GM18867 (cell line): Measurements from ENCODE around the gene CCDC170.
"Not testable (repeated sequence)": the region's sequence is repeated elsewhere in the genome, so short reads cannot be mapped to it uniquely, and the experiment has no call there.

ENCODE experiments used
- ATAC-seq: cut with Tn5 transposase; IDR thresholded peaks from one replicate; pipeline ENCODE4 v1.9.1; 2021; ENCODE audit warnings: mild to moderate bottlenecking, moderate library complexity; ENCODE audit not compliant: unreplicated experiment

The CCDC170 gene

GRCh38 chr6:151494235-151494935 is 568 bp downstream of the CCDC170 start:
- no peak for ATAC-seq

DNA sequence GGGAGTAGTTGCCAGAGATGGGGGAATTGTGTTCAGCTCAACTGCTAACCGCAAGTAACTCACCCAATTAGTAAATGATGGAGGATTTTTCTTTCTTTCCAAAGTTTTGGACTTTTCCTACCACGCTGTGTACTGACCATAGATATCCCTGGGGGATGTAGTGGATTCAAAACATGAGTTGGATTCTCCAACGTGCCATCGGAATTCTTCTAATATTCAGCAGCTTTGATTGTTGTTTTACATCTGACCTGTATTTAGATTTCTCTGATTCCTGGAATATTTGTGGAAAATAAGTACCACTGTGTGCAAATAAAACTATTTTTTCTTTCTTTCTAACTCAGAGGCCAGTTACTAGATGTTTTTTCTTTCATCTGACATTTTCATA is 1.1 kb downstream of the CCDC170 start:
- no peak for ATAC-seq

DNA sequence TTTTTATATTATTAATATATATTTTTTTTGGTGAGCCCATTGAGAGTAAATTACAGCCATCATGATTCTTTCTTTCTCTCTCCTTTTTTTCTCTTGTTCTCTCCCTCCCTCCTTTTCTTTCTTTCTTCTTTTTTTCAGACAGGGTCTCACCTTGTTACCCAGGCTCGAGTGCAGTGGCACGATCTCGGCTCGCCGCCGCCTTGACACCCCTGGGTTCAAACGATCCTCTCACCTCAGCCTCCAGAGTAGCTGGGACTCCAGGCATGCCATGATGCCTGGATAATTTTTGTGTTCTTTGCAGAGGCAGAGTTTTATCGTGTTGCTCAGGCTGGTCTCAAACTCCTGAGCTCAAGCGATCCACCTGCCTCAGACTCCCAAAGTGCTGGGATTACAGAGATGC is 1.6 kb downstream of the CCDC170 start:
- ATAC-seq: no peak

DNA sequence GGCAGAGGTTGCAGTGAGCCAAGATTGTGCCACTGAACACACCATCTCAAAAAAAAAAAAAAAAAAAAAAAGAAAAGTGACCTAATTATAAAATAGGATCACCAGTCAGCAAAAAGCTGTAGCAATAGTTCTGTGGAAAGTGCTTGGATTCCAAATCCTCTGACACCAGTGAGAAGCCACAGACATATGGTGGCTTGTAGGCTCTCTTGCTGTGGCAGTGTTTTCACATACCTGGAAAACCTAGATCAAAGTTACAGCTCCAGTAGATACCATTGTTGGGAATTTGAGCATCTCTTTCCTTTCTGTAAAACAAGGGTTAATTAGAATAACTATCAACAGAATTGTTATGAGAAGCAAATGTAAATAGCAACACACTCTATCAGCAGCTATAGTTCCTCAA is 4.1 kb downstream of the CCDC170 start:
- peak; percentile 44 for ATAC-seq

GRCh38 chr6:151498327-151498726 is 4.5 kb downstream of the CCDC170 start:
- peak; percentile 86 for ATAC-seq

DNA sequence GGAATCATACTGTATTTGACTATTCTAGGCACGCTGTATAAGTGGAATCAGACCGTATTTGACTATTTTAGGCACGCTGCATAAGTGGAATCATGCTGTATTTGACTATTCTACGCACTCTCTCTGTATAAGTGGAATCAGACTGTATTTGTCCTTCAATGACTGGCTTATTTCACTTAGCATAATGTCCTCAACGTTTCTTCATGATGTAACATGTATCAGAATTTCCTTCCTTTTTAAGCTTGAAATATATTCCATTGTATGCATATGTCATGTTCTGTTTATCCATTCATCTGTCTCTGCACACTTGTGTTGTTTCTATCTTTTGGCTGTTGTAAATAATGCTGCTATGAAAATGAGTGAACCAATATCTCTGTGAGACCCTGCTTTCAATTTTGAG is 5.7 kb downstream of the CCDC170 start:
- no peak for ATAC-seq

DNA sequence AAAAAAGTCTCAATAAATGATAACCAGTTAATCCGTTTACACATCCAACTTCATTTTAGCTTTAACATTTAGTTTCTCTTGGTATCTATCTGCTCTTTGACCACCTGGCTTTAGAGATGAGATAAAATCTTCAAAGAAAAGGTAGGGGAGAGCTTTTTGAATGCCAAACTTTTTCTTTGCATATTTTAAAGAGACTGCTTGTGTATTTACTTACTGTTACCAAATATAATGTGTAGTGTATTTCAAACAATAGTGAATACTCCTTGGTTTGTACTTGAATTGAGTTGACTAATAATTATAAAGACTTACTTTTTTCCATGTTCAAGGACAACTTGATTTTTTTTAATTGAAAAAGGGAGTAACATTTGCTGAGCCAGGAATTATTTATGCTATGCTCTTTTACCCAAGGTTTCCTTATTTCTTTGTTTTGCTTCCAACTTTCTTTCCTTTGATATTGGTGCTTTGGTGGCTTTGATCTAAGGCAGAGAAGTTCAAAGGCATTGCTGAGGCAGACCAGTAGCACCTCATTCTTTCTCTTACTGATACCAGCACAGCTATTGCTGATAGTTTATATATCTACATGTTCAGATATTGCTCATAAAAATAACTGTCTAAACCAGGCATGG is 7.8 kb downstream of the CCDC170 start:
- ATAC-seq: no peak

- no peak for ATAC-seq
These were observed 8.7 kb downstream of the CCDC170 start for GRCh38 chr6:151502499-151502898.

- no peak for ATAC-seq
These were observed 12.9 kb downstream of the CCDC170 start for GRCh38 chr6:151506761-151507160.

- ATAC-seq: no peak
These were observed 15.2 kb downstream of the CCDC170 start for GRCh38 chr6:151509048-151509447.

DNA sequence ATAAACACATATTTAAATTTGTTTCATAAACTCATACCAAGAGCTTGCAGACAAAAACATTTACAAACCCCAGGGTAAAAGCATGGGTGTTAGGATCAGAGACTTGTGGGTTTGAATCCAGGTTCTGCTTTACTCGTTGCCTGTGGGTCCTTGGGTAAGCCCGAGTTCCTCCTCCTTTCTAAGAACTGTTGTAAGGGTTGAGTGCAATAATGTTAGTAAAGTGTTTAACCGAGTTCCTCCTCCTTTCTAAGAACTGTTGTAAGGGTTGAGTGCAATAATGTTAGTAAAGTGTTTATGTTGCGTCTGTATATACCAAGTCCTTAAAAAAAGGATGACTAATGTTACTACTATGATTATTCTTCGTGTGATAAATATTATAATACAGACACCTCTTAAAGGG is 18.7 kb downstream of the CCDC170 start:
- no peak for ATAC-seq

DNA sequence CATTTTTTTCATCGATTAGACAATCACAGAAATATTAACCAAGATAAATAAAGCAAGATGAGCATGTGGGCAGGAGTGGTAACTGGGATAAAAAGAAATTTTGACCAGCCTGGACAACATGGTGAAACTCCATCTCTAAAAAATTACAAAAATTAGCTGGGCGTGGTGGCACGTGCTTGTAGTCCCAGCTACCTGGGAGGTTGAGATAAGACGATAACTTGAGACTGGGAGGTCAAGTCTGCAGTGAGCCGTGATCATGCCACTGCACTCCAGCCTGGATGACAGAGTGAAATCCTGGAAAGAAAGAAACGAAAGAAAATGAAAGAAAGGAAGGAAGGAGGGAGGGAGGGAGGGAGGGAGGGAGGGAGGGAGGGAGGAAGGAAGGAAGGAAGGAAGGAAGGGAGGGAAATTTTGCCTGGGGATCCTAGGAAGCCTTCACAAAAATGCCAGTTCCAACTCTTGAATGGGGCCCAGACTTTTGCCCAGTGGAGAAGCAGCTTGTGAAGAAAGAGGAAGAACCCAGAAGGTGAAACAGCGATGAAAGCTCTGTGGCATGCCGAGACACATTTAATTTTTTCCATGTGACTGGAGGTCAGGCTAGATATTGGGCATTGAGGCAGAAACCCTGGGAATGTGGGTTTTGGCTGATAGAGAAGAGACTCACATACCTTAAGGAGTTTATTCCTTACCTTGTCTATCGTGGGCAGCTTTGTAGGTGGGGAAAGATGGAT is 20.3 kb downstream of the CCDC170 start:
- ATAC-seq: no peak

- ATAC-seq: not testable (repeated sequence)
These were observed 25.2 kb downstream of the CCDC170 start for GRCh38 chr6:151518992-151519391.

DNA sequence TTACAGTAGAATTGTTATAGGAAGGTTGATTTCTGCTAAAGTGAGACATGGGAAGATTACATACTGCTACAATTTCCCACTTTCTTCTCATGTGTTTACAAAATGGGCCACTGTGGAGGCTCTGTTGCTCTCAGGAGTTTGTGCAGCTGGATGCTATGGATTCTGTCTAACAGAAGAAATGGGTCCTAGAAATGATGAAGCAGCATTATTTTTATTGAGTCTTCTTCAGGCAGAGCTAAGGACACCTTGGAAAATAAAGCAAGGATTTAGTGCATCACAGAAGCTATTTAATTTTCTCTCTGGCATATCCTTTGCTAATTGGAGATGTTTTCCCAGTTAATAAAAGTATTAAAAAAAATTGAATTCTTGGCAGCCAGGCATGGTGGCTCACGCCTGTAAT is 29.2 kb downstream of the CCDC170 start:
- no peak for ATAC-seq

- no peak for ATAC-seq
These were observed 30.2 kb downstream of the CCDC170 start for GRCh38 chr6:151524059-151524458.

- no peak for ATAC-seq
These were observed 40.8 kb downstream of the CCDC170 start for GRCh38 chr6:151534576-151534975.

GRCh38 chr6:151535476-151536187 is 41.8 kb downstream of the CCDC170 start:
- ATAC-seq: no peak

- no peak for ATAC-seq
These were observed 42.3 kb downstream of the CCDC170 start for GRCh38 chr6:151536188-151536479.

DNA sequence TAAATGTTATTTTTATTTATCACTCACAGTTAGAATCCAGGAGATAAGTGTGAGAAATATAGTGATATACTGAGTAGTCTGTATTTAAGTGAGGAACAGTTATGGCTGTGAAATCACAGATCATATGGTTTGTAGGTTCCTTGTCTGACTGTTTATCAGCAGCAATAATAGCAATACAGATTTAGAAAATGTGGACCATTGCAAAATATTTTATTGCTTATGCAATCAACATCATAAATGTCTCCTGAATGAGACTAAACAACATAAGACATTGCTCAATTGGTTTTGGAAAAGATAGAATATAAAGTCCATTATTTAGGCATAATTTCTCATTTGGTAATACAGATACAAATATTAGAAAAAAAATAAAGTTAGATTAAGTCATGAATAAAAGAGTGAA is 43.7 kb downstream of the CCDC170 start:
- ATAC-seq: no peak

GRCh38 chr6:151539506-151540268 is 45.9 kb downstream of the CCDC170 start:
- no peak for ATAC-seq

- ATAC-seq: no peak
These were observed 50.6 kb downstream of the CCDC170 start for GRCh38 chr6:151544453-151544852.
